Activated CD8-positive, alpha-beta memory T cell treated with anti-CD3 and anti-CD28 coated beads for 24 hours (primary cell): ENCODE measurements around the gene OR10H2.
"Not testable (repeated sequence)": the region's sequence is repeated elsewhere in the genome, so short reads cannot be mapped to it uniquely, and the experiment has no call there.

ENCODE experiments used
- DNase-seq: peaks from one replicate; pipeline ENCODE4 v3.0.0-alpha.2; 2020

OR10H2 gene, protein sequence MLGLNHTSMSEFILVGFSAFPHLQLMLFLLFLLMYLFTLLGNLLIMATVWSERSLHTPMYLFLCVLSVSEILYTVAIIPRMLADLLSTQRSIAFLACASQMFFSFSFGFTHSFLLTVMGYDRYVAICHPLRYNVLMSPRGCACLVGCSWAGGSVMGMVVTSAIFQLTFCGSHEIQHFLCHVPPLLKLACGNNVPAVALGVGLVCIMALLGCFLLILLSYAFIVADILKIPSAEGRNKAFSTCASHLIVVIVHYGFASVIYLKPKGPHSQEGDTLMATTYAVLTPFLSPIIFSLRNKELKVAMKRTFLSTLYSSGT

DNA sequence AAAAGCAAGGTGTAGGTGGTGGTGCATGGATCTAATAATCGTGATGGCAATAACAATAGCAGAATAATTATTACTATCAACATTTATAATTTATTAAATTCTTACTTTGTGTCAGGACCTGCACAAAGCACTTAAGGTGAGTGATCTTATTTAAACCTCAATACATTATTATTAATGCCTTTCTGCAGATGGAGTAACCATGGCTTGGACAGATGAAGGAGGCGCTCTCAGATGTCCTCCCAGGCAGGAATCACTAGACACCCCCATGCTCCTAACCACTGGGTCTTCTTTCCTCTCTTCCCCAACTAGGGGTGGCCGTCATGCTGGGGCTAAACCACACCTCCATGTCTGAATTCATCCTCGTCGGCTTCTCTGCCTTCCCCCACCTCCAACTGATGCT is at the start of gene OR10H2:
Gene OR10H2, plus strand, starts transcription at position 301 of the 400 bp plus-strand sequence. Its CDS starts 20 bp downstream, at position 321.
- no peak for DNase-seq

DNA sequence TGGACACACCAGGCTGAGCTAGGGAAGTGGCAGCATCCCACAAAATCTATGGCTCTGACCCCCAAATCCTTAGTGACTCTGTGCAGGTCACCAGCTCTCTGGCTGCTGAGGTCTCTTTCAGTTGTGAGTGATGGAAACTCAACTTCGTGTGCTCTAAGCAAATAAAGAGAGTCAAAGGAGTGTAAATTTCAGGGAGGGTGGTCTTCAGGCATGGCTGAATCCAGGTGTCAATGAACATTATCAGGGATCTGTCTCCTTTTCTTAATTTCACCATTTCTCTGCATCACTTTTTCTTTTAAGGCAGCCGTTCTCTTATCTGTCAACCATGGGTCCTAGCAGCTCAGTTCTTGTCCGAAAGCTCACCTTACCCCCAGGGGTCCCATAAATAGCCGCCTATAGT is 48.7 kb upstream of the OR10H2 start:
- no peak for DNase-seq

DNA sequence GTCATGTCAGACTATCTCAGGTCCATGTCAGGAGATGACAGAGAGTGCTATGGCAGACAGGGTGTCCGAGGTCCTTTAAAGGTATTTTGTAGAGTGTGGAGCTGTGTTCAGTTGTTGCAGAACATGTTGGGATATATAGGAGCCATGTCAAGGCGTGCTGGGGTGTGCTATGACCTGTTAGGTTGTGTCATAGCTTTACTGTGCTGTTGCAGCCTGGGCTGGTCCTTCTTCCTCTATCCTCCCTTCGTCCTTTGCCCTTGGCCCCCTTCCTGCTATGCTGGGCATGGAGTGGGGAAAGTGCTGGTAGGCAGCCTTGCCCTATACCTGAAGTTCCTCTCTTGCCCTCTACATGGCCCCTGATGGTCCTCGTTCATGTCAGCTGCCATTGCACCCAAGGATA is 48.0 kb upstream of the OR10H2 start:
- not testable (repeated sequence) for DNase-seq

DNA sequence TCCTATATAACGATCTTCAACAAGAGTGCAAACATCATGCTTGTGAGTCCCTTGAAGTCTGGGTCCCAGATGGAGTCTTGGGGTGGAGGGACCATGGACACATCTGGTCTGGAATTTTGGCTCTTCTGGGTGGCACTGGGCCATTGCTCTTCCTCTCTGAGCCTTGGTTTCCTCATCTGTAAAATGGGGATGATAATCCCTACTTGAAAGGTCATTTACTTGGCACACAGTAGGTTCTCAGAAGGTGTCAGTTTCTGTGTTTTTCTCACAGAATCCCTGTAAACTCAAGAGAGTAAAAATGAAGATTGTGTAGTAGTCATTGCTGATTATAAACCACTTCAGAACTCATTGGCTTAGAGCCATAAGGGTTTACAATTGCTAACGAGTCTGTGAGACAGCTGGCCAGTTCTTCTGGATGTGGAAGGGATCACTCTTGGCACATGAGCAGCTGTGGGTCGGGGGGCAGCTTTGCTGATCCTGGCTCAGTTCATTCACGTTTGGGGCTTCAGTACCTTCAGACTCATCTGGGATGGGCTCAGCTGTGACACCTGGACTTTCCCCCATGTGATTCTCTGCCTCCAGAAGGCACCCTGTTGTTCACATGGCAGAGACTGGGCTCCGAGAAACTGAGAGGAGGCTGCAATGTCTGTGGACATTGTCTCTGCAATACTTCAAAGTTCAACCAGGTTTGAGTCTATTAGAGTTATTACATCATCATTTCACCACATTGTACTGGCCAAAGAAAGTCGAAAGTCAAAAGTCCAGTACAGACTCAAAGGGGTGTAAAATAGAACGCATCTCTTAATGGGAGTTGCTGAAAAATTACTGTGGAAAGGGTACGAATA is 47.1 kb upstream of the OR10H2 start:
- DNase-seq: no peak

DNA sequence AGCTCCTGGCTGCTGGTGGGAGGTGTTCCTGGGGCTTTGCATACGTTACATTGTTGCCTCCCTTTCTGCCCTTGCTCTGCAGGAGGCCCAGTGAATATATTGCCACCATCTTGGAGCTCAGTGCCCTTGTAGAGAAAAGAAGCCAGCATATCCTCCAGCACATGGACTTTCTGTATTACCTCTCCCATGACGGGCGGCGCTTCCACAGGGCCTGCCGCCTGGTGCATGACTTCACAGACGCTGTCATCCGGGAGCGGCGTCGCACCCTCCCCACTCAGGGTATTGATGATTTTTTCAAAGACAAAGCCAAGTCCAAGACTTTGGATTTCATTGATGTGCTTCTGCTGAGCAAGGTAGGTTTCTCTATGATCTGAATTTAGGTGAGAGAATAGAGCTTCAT is 44.4 kb upstream of the OR10H2 start:
- no peak for DNase-seq

DNA sequence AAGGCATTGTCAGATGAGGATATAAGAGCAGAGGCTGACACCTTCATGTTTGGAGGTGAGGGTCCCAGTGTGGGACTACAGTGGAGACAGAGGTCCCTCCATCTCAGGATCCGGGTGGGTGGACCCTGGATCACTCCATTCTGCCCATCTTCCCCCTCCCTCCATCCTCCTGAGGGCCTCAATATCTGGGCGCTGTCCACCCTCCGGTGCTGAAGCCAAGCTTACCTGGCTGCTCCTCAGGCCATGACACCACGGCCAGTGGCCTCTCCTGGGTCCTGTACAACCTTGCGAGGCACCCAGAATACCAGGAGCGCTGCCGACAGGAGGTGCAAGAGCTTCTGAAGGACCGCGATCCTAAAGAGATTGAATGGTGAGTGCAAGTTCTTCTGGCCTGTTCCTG is 43.0 kb upstream of the OR10H2 start:
- DNase-seq: no peak

DNA sequence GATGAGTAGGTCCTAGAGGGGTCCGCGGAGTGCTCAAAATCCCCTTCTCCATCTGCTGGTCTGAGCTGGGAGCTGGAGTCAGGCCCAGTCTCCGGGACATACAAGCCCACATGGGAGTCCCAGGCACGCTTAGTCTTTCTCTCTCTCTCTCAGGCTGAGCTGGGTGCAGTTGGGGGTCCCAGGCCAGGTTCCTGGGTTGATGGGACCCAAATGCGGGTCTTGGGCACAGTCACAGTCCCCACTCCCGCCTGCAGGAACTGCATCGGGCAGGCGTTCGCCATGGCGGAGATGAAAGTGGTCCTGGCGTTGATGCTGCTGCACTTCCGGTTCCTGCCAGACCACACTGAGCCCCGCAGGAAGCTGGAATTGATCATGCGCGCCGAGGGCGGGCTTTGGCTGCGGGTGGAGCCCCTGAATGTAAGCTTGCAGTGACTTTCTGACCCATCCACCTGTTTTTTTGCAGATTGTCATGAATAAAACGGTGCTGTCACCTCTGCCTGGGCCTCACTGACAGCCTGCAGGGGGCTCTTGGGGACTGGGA is 31.1 kb upstream of the OR10H2 start:
- no peak for DNase-seq

DNA sequence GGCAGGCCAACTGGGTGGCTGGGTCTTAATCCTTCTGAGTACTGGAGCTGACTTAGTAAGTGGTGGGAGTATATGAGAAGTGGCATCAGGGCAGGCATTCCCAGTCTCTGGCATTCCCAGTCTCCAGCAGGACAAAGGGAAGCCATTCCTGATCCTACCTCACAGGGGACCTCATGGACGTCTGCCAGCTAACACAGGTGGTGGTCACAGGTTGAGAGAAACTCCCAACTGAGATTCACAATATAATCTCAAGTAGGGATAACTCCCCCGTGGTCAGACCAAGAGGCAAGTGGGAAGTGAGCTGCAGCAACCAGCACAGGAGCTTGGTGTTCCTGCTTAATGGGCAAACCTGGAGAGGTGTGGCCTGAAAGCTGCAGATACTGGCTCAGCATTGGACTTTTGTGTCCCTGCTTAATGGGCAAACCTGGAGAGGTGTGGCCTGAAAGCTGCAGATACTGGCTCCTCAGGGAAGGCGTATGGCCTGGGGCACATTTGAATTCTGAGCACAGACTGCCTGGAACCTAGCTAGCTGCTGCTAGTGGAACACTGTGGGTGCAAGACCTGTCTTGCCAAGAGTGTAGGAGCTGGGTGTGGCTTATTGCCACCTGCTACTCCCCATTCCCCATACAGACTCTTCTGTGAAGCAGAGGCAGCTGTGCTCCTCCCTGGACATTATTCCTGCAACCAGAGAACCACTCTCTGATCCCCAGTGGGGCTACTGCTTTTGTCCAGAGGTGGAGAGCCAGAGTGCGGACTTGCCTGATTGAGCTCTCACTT is 25.9 kb upstream of the OR10H2 start:
- no peak for DNase-seq

DNA sequence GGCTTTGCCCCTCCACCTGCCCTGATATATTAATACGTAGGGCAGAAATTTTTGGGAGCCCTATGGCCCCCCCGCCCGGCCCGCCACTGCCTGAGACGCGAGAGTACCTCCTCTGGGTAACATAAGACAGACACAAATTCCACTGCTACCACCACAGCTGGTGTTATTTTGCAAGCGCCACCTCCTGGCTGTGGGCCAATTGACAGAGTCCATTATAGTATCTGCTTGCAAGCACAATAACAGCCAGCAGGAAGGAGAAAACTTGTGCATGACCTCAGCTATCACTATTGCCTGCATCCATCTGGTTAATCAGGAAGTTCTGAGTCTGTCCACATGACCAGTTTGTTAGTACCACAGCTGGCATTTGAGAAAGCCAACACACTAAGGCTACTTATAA is 25.3 kb upstream of the OR10H2 start:
- no peak for DNase-seq

DNA sequence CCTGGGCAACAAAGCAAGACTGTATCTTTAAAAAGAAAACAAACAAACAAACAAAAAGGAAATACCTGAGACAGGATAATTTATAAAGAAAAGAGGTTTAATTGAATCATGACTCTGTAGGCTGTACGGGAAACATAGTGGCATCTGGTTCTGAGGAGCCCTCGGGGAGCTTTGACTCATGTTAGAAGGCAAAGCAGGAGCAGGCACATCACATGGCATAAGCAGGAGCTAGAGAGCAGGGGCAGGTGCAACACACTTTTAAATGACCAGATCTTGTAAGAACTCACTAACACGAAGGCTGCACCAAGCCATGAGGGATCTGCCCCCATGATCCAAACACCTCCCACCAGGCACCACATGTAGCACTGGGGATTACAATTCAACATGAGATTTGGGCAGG is 13.2 kb upstream of the OR10H2 start:
- DNase-seq: no peak

DNA sequence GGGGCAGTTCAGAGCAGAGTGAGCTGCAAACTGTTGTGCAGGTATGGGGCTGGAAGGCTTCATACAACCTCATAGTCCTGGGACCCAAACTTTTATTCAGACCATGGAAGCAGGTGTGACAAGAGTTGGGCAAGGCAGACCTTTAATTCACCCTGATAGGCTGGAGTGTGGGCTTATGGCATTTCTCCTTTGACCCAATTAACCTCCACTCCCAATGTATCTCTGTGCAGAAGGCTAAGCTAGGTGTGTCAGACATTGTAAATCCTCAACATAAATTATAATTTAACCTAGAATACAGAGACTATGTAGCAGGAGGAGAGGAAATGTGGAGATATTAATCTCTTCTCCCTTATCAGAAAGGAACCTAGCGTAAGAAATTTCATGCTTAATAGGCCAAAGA is 12.2 kb upstream of the OR10H2 start:
- no peak for DNase-seq

DNA sequence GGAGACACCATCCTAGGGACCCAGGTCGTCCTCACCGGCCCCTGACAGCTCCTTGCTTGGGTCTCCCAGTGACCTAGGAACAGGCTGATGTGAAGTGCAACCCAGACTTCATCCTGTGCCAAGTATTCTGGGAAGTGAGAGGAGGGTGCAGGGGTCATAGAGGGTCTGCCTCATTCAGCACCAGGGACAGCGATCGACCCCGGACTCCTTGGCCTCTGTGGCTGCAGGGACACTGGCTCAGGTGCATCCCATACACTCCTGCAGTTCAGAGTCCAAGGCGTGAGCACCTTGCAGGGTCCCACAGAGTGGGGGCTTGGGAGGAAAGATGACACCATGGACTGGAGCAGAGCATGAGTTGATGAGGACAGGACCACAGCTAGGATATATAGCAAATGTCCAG is 10.0 kb upstream of the OR10H2 start:
- DNase-seq: no peak

DNA sequence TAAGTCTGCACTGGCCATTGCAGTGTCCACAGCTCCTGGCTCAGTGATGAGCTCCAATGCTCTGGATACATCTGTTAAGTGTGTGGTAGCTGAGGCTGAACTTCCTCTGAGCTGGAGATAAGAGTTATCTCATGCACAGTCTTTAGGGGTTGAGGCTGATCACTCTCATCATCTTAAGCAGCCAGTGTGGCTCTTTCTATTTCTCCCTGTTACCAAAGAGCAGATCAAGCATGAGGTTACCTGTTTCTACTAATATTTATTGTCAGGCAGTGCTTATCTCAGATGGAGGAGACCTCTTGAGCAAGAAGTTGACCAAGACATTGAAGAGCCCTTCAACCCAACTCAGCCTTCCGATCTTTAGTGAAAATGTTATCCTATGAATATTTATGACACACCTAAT is 6.6 kb upstream of the OR10H2 start:
- no peak for DNase-seq

DNA sequence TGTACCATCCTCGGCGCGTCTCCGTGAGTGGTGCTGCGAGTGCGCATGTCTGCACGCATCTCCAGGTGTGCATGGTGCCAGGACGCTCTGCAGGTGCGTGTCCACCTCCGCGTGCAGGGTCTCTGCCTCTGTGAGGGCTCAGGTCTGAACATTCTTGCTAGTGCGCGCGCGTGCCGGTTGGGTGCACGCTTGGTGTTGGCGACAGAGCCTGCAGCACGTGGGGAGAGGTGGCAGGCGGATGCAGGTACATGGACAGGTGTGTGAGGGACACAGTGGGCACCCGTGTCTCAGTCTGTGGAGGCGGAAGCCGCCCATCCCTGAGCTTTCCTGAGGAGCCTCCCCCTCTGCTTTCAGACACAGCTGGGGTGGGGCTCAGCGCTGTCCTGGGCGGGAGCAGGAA is 4.9 kb upstream of the OR10H2 start:
- no peak for DNase-seq

DNA sequence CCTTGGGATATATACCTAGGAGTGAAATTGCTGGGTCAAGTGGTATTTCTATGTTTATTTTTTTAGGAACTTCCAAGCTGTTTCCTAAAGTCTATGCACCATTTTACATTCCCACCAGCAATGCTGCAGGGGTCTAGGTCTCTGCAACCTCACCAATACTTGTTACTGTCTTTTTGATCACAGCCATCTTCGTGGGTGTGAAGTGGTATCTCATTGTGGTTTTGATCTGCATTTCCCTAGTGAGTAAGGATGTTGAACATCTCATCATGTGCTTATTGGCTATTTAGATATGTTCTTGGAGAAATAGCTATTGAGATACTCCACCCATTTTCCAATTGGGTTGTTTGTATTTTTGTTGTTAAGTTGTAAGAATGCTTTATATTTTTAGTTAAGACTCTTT is 2.7 kb downstream of the OR10H2 start:
- no peak for DNase-seq

DNA sequence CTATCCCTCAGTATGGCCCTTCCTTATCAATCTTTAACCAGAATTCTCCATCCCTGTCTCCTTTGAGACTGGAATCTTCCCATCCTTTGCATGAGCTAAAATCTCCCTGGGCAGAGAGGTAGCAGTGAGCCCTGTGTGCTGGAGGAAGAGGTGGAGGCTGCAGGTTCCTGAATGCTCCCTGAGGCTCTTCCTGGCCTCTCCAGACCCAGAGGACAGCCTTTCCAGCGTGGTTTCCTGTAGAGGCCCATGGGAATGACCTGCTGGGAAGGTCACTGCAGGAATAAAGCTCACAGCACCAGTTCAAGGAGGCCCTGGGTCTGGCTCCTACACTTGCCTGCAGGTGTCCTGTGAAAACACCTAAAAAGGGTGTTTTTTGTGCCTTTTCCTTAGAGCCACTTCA is 4.6 kb downstream of the OR10H2 start:
- DNase-seq: no peak

DNA sequence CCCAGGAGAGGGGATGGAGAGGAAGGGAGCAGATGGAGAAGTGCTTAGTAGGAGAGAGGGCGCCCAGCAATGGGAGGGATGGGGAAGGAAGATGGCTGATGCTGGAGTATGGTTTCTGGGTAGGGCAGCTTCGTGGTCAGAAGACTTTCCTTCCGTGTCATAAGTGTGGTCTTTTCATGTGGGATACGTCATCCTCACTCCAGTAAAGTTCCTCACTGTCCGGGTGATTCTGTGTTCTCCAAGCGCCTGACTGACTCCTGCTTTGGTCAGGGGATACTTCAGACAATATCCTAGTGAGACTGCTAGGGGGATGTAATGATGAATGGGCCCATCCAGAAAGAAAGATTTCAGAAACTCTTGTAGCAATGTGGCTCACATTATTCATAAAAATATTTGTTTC is 6.1 kb downstream of the OR10H2 start:
- DNase-seq: no peak

DNA sequence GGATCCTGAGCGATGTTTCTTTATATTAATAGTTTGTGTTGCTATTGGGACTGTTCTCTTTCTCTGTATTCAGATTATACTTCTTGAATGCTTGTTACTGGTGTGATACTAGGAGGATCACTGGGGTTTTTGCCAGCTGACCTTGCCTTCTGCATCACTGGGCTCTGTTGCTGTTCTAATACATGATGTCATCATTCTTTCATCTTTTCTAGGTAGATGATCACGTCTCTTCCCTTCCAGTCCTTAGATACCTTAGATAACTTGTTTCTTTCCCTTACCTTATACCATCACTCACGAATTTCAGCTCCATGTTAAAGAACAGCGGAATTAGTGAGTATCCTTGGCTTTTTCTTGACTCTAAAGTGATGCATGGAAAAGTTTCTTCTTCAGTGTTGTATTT is 9.9 kb downstream of the OR10H2 start, which contains the start of gene OR10H3:
Gene OR10H3, plus strand, starts transcription at position 264 of the 400 bp plus-strand sequence. CDS start 3,408 bp downstream, outside the sequence.
- no peak for DNase-seq

DNA sequence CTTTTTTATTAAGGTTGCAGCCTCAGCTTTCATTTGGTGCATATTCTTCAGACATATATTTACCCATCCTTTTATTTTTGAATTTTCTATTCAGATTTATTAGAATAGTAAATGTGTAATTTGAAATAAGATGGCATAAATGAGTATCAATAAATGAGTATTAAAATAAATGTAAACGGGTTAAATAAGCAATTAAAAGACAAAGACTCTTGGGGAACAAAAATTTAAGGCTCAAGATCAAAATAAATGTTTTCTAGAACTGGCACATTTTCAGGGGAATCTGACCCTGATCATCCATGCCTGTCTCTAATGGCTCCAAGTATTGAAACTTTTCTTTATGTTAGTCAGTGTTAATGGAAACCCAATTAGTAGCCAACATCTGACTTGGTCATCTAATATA is 13.0 kb downstream of the OR10H2 start:
- DNase-seq: no peak

DNA sequence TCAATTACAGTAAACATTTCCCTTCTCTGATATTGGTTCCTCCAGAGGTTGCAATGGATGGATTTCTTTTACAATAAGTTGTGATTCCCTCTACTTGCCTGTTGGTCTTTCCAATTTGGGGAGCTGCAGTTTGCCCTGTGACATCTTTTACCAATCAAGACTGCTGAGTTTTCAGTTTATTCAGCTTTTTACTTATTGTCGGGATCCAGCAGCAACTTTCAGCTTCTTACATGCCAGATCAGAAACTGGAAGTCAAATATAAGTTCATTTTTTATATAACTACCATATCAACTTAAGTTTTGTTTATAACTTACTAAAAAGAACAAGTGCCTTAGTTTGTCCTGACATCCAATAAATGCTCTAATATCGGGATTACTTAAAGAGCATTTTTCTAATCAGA is 20.4 kb downstream of the OR10H2 start:
- no peak for DNase-seq

DNA sequence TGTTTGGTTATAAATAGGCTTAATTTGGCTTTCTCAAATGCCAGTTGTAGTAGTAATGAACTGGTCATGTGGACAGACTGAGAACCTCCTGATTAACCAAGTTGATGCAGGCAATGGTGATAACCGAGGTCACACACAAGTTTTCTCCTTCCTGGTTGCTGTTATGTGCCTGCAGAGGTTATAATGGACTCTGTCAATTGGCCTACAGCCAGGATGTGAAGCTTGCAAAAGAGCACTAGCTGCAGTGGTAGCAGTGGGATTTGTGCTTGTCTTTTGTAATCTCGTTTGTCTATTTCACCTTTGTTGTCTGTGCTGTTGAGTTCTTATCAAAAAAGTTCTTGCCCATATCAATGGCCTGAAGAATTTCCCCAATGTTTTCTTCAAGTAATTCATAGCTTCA is 30.6 kb downstream of the OR10H2 start:
- DNase-seq: no peak

DNA sequence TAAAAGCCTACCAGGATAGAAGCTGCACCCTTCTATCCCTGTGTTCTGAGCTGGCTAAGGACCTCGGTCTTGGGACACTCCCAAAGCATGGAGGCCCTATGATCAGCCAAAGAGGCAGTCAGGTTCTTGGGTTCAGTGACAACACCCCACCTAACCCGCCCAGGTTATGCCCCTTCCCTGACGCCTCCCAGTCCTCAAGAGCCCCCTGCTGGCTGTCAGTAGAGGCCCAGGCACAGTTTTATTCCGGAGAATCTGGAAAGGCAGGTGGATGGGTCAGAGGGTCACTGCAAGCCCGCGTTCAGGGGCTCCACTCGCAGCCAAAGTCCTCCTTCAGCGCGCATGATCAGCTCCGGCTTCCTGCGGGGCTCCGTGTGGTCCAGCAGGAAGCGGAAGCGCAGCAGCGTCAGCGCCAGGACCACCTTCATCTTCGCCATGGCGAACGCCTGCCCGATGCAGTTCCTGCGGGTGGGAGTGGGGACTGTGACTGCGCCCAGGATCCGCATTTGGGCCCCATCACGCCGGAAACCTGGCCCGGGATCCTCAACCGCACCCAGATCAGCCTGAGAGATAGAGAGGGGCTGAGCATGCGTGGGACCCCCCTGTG is 32.2 kb downstream of the OR10H2 start:
- DNase-seq: no peak

DNA sequence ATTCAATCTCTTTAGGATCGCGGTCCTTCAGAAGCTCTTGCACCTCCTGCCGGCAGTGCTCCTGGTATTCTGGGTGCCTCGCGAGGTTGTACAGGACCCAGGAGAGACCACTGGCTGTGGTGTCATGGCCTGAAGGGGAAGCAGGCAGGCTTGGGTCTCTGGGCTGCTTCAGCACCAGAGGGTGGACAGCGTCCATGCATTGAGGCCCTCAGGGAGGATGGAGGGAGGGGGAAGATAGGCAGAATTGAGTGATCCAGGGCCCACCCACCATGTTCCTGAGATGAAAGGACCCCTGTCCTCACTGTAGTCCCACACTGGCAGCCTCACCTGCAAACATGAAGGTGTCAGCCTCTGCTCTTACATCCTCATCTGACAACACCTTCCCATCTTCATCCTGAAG is 41.8 kb downstream of the OR10H2 start:
- DNase-seq: no peak
